GM21529 (cell line): Measurements from ENCODE around the gene TMEM117.

Experiments
- ATAC-seq: cut with Tn5 transposase; IDR thresholded peaks from one replicate; pipeline ENCODE4 v1.9.1; 2021; ENCODE audit not compliant: unreplicated experiment

The TMEM117 gene

DNA sequence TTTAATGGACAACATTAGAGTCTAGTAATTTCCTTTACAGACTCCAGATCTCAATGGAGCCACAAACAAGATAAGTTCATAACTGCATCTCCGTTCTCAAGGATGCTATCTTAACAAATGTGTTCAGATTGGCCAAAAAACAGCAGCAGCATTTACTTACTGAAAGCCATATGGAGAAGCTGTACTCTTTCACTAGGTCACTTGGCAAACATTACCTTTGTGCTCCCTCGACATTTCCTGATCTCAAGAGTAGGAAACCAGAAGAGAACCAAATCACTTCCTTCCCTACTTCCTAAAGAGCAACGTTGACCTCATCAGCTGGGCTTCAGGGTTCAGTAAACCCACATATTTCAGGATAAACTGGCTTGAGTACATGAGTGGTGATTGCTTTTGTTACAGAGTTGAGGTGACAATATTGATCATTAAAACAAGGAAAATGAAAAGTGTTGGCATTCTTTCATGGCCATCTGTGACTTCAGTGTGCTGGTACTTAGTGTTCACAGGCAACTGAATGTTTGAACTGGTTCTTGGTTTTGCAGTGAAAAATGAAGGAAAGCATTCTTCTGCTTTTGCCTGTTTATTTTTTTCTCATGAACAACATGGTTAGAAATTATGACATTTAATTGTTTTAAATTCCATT is 449.6 kb downstream of the TMEM117 start:
- ATAC-seq, result no peak

GRCh38 chr12:44286336-44286735 is 450.5 kb downstream of the TMEM117 start:
- ATAC-seq, result peak; percentile 67

- ATAC-seq, result no peak
Observed at GRCh38 chr12:44286821-44287505, 451.1 kb downstream of the TMEM117 start.

GRCh38 chr12:44287545-44287944 is 451.7 kb downstream of the TMEM117 start:
- no peak for ATAC-seq

DNA sequence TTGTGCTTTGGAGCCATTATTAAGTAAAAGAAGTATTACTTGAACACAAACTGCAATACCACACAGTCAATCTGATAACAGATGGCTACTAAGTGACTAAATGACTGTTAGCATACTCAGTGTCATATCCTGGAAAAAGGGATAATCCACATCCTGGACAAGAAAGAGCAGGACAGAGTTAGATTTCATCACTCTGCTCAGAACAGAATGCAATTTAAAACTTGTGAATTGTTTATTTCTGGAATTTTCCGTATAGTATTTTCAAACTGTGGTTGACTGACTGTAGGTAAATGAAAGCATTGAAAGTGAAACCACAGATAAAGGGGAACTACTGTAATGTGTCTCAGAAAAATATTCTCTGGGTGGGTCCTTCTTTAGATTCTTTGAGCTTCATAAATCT is 458.8 kb downstream of the TMEM117 start:
- ATAC-seq, result peak; percentile 95

GRCh38 chr12:44295958-44296623 is 460.2 kb downstream of the TMEM117 start:
- ATAC-seq, result no peak

- no peak for ATAC-seq
Observed at GRCh38 chr12:44296624-44297197, 460.8 kb downstream of the TMEM117 start.

DNA sequence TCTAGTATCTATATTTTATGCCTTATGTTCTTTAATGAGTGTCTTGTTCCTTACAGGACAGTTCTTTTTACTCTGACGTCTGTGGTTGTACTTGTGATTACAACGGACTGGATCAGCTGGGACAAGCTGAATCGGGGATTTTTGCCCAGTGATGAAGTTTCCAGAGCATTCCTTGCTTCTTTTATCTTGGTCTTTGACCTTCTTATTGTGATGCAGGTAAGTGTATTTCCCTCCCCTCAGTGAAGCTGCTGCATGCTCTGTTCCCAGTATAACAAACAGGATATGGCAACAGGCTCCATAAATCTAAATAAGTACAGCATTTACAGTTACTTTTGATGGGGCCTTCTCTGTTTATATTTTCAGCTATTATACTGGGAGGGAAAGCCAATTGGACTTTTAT is 463.6 kb downstream of the TMEM117 start:
- no peak for ATAC-seq

- ATAC-seq, result peak; percentile 74
Observed at GRCh38 chr12:44307506-44308168, 471.8 kb downstream of the TMEM117 start.

DNA sequence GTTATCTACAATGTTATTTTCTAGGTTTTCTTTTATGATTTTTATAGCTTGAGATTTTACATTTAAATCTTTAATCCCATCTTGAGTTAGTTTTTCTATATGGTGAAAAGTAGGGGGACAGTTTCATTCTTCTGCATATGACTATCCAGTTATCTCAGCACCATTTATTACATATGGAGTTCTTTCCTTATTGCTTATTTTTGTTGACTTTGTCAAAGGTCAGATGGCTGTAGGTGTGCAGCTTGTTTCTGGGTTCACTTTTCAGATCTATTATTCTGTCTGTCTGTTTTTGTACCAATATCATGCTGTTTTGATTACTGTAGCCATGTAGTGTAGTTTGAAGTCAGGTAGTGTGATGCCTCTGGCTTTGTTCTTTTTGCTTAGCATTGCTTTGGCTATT is 477.3 kb downstream of the TMEM117 start:
- ATAC-seq, result no peak

- ATAC-seq, result no peak
Observed at GRCh38 chr12:44314007-44314500, 478.2 kb downstream of the TMEM117 start.

DNA sequence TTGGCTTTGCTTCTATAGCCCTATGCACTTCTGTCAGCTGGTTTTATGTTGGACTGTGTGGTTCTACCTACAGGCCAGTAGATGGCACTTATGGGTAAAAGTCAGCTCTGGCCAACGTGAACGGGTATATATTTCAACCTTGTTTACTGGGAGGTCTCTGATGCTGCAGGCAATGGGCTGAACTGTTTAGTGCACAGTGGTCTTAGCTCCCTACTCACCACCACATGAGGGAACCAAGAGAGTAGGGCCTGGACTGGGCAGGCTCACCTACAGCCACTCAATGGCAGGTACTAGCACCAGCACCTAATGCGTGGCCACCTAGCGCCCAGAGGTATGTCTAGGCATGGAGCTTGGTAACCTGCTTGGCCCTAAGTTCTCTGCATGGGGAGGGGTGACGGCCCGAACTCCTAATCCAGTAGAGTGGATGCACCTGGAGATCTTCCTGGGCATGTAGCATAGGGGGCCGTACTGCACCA is 481.8 kb downstream of the TMEM117 start:
- ATAC-seq, result peak; percentile 88

DNA sequence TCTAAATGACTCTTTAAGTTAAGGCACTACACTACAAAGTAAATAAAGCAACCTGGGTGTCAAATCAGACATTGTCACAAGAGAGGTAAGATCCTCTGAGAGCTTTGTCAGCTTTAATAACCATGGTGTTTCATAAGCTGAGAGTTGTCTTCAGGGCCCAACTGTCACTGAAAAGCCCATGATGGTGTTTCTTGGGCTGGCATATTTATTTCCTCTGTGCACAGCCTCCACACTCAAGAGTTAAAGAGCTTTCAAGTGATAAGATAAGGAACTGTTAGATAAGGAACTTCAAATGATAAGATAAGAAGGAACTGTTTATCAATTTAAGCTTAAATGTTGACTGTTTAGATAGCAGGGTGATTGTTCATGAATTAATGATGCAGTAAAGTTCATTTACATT is 495.4 kb downstream of the TMEM117 start:
- no peak for ATAC-seq

DNA sequence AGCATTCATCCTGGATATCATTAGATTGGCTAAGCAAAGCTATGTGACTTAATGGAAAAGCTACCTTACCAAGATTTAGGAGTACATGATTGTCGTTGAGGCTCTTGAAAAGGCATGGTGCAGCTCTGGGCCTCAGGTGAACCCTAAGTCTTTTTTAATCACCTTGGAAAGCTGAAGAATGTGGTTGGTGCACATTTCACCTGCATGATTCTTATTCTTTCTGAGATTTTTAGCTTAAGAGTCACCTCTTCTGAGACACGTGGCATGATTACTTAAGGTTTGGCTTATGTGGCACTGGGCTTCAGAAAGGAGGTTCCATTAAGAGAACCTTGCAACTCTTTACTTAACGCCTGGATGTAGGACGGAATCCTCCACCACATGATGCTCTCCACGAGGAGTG is 498.5 kb downstream of the TMEM117 start:
- no peak for ATAC-seq

GRCh38 chr12:44335030-44335429 is 499.1 kb downstream of the TMEM117 start:
- no peak for ATAC-seq

GRCh38 chr12:44336577-44336976 is 500.7 kb downstream of the TMEM117 start:
- no peak for ATAC-seq

DNA sequence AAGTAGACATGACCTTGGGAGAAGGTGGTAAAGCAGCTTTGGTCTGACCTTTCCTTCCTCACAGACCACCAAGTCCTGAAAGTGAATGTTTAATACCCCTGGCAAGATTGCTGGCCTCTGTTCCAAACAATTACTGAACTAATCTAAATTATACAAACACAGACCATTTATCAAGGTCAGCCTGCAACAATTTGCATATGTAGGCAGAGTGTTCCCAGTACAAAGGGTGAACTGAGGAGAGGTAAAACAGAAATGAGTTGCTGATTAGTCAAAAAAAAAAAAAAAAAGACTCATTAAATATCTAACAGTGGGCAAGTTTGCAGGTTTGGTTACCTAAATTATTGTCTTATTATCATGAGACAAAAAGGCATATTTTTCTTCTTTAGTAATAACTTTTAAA is 506.5 kb downstream of the TMEM117 start:
- no peak for ATAC-seq

DNA sequence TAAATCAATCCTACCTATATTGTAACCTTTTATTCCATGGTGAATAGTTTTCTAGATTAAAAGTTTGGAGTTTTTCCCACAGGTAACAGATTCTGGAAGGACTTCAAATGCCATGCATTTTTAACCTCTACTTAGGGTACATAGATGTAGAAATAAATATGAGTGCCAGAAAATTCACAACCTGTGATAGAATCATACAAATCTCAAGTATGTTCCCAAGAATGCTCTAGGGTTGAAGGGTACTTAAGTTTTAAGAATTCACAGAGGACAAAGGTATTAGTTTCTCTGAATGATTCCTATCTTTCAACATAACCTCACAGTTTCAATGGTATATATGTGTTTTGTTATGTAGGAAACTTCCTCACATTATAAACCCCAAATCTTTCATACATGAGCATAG is 511.3 kb downstream of the TMEM117 start:
- ATAC-seq, result no peak

GRCh38 chr12:44357494-44357893 is 521.6 kb downstream of the TMEM117 start:
- no peak for ATAC-seq

GRCh38 chr12:44358636-44359035 is 522.8 kb downstream of the TMEM117 start:
- ATAC-seq, result no peak

DNA sequence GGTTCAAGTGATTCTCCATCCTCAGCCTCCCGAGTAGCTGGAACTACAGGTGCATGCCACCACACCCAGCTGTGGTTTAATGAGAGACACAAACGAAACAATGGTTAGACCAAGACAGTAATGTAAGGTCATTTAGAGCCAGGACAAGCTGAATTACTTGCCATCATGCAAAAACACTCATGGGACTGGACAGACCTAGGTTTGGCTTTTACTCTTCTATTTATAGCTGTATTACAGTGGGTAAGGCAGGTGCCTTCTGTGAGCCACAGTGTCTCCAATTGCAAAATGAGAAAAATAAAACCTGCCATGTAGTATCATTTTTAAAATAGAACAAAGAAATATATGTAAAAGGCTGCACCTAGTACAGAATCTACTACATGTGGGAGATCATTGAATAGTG is 527.1 kb downstream of the TMEM117 start:
- ATAC-seq, result no peak
